T47D (cell line): ENCODE results near the gene ZIC1.

ENCODE experiments used
- DNase-seq, 2 experiments: peaks; one replicate each; pipeline versions ENCODE4 v3.0.0 to v3.0.0-alpha.2; 2011 to 2012; ENCODE audit warnings: low read depth in 1 of 2, low spot score in 1 of 2
- JUND ChIP-seq: IDR thresholded peaks from 2 replicates; pipeline ENCODE4 v1.6.1; 2012; ENCODE audit warnings: low read depth
- in situ Hi-C: cut with HindIII; loops from 2 replicates; pipeline ENCODE4 v1.10.0; 2016; ENCODE audit warnings: low sequenced_read_pairs, low pct_unique_long_range_greater_than_20kb

Gene ZIC1

DNA sequence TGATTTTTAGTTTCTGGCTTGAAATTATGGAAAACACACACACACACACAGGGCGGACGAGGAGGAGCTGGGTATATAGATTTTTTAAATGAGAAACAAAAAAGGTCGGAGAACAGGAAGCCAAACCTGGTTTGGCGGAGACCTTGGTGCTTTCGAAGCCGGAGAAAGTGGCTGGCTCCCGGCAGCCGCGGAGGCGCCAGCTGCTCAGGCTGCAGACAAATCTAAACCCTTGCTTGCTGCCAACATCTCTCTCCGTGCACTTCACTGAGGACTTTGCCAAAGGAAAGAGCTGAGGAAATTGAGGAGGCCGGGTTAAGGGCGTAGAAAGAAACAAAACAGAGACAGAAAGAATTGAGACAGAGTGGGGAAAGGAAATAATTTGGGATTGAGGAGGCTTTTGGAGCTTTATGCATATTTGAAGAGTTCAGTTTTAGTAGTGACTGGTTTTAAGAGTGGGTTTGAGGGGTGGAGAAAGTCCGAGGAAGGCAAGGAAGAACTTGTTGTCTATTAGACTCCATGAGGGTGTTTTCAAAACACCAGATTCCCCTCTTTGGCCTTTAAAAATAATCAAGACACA is 2.2 kb downstream of the ZIC1 start:
- in situ Hi-C loops = no loop called here
- no peak for TF ChIP-seq JUND

DNA sequence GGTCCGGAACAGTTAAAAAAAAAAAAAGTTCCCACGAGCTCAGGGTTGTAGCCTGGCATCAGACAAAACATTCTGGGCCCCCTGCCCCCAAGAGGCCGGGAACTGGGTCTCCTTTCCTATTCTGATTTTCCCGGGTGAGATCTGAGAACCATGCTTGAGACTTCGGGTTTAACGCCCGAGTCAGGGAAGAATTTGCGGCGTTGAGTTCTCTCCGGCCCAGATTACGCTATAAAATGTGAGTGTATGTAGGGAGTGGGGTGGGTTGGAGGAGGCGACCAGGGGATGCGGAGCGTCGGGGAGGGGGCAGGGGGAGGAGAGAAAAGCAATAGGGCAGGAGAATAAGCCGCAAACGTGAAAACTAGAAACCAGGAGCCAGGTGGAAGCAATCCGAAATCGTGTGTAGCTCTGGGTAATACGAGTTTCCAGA is 2.7 kb downstream of the ZIC1 start:
- in situ Hi-C loops = no loop called here

More for the DNA sequence above, 2.2 kb downstream of the ZIC1 start:
- DNase-seq = no peak

DNA sequence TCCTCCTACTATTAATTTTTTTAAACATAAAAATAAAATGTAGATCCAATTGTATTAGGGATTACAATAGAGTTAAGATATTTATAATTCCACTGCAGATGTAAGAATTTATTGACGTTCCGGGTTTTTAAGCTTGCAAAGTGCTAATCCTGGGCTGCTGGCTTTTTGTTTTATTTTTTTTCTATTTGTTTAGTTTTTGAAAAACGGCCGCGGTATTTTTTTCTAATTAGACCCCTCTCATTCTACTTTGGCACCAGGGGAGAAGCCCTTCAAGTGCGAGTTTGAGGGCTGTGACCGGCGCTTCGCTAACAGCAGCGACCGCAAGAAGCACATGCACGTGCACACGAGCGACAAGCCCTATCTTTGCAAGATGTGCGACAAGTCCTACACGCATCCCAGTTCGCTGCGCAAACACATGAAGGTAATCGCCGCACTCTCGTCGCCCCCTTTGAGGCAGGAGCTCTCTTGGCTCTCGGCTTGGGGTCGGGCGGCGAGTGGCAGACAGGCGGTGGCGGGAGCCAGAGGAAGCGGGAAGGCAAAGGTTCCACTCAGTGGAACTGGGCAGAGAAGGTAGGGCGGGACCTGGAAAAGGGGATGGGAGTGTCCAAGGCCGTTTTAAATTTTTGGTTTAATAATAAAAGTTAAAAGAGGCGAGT is 3.2 kb downstream of the ZIC1 start:
- in situ Hi-C loops = no loop called here
- no peak for TF ChIP-seq JUND
- DNase-seq = no peak

More for the DNA sequence above, 2.7 kb downstream of the ZIC1 start:
- no peak for TF ChIP-seq JUND
- no peak for DNase-seq

DNA sequence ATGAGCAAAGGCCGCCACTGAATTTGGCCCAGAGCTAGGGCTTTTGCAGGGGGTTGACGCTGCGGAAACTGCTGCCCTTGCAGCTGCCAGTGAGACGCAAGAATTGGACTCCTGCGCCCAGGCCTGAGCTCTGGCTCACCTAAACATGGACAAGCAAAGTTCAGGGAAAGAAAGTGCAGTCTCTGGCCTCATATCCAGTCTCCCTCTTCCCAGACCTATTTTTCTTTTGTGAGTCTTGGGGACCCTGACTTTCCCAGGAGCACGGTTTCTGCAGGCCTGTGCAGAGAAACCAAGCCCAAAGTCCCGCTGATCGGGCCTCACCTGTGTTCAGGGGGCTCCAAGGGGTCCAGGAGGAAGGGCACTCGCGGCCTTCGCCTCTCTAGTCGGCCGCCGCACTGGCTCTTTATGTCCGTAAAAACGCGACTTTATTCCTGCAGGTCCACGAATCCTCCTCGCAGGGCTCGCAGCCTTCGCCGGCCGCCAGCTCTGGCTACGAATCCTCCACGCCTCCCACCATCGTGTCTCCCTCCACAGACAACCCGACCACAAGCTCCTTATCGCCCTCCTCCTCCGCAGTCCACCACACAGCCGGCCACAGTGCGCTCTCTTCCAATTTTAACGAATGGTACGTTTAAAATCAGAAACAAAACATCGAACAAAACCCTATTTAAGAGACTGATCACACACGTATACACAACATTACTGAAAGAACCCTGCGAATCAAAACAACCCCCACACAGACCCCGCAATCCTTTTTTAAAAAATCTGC is 3.9 kb downstream of the ZIC1 start:
- no peak for DNase-seq
- in situ Hi-C loops = no loop called here
- TF ChIP-seq JUND = no peak

DNA sequence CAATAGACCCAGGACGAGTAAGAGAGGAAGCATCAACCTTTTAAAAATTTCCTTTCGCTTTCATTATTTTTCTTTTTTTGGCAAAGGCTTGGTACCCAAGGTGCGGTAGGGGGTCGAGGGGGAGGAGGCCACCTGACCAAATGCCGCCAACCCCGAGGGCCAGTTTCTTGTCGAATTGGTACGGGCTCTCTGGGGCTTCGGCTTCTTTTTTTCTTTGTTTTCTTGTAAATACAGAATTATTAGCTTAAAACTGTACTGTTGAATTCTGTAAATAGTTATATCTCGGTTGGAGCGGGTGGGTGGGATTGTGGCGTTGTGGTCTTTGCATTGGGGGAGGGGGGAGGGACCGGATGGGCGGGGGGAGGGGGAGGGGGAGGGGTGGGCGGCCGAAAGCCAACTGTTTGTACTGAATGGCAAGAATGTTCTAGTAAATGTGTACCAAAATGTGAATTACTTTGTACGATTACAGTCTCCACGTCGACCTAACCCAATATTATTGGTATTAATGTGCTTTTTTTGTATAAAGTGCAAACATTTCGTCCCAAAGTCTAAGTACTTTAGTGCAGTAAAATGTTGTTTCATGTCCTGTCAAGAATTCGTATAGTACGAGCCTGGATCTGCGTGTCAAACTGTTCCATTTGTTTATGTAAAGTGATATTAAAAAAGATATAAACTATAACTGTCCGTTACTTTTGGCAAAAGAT is 4.7 kb downstream of the ZIC1 start:
- no peak for DNase-seq
- in situ Hi-C loops = no loop called here
- no peak for TF ChIP-seq JUND

DNA sequence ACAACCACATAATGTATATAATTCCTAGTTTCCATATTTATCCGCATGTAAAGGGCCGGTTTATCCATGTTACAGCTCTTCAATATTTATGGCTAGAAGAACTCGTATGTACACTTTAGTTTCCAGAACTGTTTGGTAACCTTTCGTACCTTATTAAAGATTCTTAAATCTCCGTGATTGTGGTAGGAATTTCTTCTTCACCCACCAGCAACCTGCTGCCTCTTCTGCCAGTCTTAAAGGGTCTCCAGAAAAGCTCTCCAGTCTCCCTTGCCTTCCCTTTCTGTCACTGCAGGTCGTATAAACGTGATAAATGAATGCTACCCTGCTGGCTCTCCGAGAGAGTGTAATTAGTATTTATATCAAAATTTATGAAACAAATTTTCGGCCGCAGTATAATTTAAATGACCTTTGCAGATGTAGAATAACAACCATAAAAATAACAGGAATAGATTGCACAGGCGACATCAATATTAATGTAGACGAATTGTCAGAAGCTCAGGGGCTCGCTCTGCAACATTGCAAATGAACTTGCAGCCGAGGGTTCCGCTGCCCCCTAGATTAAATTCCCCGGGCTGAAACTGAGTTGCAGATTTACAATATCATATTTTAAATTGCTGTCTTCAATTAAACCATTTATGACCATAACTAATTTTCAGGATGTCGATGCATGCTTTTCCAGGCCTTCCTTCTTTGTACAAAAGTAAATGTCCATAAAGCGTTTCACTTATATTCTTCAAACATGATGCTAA is 5.4 kb downstream of the ZIC1 start:
- no peak for DNase-seq
- in situ Hi-C loops = no loop called here
- no peak for TF ChIP-seq JUND

DNA sequence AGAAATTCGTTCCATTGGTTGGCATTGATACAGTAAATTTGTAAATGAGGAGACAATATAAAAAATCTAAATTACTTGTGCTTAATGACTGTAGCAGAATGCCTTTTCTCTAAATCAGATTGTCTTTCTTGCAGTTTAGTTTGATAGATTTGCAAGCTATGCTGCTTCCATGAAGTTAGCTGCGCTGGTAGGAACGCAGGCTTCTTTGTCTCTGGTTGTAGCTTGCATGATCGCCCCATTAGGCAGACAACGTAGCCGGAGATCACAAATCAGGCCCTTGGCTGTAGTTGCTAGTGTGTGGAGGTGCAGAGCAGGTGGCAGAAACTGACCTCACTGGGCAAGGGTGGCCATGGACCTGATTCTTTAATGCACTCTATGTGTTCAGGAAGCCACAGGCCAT is 6.1 kb downstream of the ZIC1 start:
- no peak for TF ChIP-seq JUND
- DNase-seq = peak in 1 of 2 experiments; percentile 8
- in situ Hi-C loops = no loop called here

DNA sequence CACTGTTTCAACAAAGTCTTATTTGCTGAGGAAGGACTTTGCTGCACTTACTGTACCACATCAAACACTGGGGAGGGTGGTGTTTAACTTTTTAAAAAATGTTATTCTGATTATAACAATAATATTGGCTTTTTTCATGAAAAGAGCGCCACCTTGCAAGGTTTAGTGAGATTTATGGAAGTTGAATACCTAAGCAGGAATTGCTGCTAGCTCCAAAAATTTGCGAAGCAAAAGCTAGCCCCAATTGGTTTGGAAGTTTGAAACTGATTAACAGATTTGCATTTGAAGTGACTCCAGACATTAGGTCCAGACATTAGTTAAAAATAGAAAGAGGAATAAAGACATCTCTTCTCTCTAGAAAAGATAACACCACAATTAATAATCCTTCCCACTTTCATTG is 6.7 kb downstream of the ZIC1 start:
- in situ Hi-C loops = no loop called here
- TF ChIP-seq JUND = no peak
- DNase-seq = no peak

DNA sequence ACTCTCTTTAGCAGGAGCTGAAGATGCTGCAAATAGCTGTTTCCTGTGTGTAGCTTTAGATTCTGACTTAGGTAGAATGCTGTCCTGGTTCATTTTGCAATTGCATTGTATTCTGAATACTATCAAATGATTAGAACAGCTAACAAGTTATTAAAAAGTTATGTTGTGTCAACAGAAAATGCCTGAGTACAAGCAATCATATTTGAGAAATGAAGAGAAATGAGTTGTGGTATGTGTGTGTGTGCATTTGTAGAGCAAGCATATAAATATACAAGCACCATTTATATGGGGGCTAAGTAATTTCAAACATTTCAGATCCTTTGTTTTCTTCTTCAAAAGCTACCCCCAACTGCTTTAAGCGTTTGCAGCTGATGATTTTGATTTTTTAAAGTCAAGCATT is 7.8 kb downstream of the ZIC1 start:
- no peak for TF ChIP-seq JUND
- in situ Hi-C loops = no loop called here
- no peak for DNase-seq

DNA sequence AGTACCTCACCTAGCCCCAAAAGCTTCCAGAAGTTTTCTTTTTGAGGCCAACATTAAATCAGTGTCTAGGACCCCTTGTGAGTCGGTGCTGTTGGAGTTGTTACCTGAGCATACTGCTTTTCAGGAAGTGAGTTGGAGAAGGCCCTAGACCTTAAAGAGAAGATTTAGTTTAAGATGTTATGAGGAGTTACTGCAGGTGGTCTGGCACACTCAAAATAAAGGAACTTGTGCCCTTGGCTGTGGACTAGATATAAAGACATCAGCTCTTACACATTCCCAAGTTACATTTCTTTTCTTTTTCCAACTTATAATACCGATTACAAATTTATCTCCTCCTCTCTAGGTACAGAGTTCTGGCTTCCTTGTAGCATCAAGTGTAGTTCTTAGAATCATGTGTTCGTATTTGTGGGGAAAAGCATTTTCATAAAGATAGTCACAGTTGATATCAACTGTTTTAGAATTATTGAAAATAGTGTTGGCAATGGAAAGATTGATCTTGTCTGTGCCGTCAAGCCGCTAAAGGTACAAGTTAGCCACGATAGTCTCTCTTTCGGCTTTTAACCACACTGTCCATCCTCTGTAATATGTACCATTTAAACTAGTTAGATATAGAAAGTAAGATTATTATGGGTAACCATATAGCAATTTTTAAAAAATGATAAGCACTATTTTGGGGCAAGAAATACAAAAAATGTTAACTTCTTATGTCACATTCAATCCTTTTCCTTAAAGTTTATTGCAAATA is 8.6 kb downstream of the ZIC1 start:
- no peak for TF ChIP-seq JUND
- DNase-seq = peak in 1 of 2 experiments; percentile 5
- in situ Hi-C loops = no loop called here

DNA sequence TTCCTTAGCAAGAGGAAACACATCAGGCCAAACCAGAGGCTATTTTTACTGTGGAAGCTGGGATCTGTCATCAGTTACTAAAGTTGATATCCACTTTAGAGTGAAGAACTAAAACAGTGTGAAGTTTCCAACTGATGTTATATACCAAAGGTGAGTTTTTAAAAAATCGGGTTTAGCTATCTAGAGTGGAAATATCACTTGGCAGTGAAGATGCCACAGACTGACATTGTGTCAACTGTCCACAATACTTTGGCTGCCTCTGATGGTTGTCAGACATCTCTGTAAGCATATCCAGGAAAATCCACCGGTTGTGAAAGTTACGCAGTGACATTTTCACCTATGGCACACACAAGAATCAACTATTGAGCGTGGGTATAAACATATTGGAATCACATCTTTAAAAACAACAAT is 9.2 kb downstream of the ZIC1 start:
- in situ Hi-C loops = no loop called here
- DNase-seq = peak in 1 of 2 experiments; percentile 8
- TF ChIP-seq JUND = no peak
